D341Med (cell line): ENCODE results near the gene ARHGAP22.

Experiments used
- DNase-seq: peaks from one replicate; pipeline ENCODE4 v3.0.0; 2012; ENCODE audit warnings: low spot score

ARHGAP22 gene

GRCh38 chr10:48607356-48608278 is 2.7 kb upstream of the ARHGAP22 start:
- DNase-seq: peak; percentile 25

GRCh38 chr10:48606530-48607355 is 1.9 kb upstream of the ARHGAP22 start:
- DNase-seq: peak; percentile 24

GRCh38 chr10:48605786-48606529 is 1.1 kb upstream of the ARHGAP22 start:
- peak; percentile 15 for DNase-seq

- DNase-seq: no peak
Observed at GRCh38 chr10:48604039-48604990, 558 bp downstream of the ARHGAP22 start.

- DNase-seq: no peak
Observed at GRCh38 chr10:48603421-48604038, 1.3 kb downstream of the ARHGAP22 start.

GRCh38 chr10:48602401-48603135 is 2.3 kb downstream of the ARHGAP22 start:
- DNase-seq: no peak

GRCh38 chr10:48601789-48602188 is 3.1 kb downstream of the ARHGAP22 start:
- DNase-seq: no peak

- no peak for DNase-seq
Observed at GRCh38 chr10:48600645-48601505, 4.0 kb downstream of the ARHGAP22 start.

- no peak for DNase-seq
Observed at GRCh38 chr10:48599830-48600134, 5.1 kb downstream of the ARHGAP22 start.

GRCh38 chr10:48598936-48599829 is 5.7 kb downstream of the ARHGAP22 start:
- DNase-seq: no peak

- no peak for DNase-seq
Observed at GRCh38 chr10:48598243-48598935, 6.5 kb downstream of the ARHGAP22 start.

- DNase-seq: no peak
Observed at GRCh38 chr10:48595539-48595932, 9.3 kb downstream of the ARHGAP22 start.

- no peak for DNase-seq
Observed at GRCh38 chr10:48594803-48595538, 9.9 kb downstream of the ARHGAP22 start.

- DNase-seq: no peak
Observed at GRCh38 chr10:48594371-48594770, 10.5 kb downstream of the ARHGAP22 start.

- no peak for DNase-seq
Observed at GRCh38 chr10:48592346-48592745, 12.5 kb downstream of the ARHGAP22 start.

GRCh38 chr10:48590945-48591344 is 13.9 kb downstream of the ARHGAP22 start:
- DNase-seq: no peak

- no peak for DNase-seq
Observed at GRCh38 chr10:48589266-48589665, 15.6 kb downstream of the ARHGAP22 start.
